ENCODE data around the gene SAMD11. TPM values are rescaled to one million over a fixed set of nuclear protein-coding genes. Genes with fewer than 3 reads are reported as not detected.
"Not testable (repeated sequence)": the region's sequence is repeated elsewhere in the genome, so short reads cannot be mapped to it uniquely, and the experiment has no call there.

Gene SAMD11, protein sequence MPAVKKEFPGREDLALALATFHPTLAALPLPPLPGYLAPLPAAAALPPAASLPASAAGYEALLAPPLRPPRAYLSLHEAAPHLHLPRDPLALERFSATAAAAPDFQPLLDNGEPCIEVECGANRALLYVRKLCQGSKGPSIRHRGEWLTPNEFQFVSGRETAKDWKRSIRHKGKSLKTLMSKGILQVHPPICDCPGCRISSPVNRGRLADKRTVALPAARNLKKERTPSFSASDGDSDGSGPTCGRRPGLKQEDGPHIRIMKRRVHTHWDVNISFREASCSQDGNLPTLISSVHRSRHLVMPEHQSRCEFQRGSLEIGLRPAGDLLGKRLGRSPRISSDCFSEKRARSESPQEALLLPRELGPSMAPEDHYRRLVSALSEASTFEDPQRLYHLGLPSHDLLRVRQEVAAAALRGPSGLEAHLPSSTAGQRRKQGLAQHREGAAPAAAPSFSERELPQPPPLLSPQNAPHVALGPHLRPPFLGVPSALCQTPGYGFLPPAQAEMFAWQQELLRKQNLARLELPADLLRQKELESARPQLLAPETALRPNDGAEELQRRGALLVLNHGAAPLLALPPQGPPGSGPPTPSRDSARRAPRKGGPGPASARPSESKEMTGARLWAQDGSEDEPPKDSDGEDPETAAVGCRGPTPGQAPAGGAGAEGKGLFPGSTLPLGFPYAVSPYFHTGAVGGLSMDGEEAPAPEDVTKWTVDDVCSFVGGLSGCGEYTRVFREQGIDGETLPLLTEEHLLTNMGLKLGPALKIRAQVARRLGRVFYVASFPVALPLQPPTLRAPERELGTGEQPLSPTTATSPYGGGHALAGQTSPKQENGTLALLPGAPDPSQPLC
- not detected in 2 replicates for total RNA-seq (2014; rRNA removed; shearing (Covaris generic); ENCODE audit: low replicate concordance)

GRCh38 chr1:923131-923990, at the start of gene SAMD11:
Gene SAMD11 (plus strand): TSS chr1:923923. CDS start chr1:924432, 509 bp downstream.
- DNase-seq = peak; percentile 87
- peak within 1 kb of the TSS; percentile 35 for H3K4me2 ChIP-seq (ENCODE audit: low read depth, low read length, poor library complexity, severe bottlenecking)
- H3K36me3 ChIP-seq (ENCODE audit: insufficient read depth, low read length) = no peaks in the 10 kb centered on the region
- H3K9me3 ChIP-seq (ENCODE audit: low read length) = no peaks in the 10 kb centered on the region
- no peaks in the 10 kb centered on the region for H3K9me2 ChIP-seq (replicated peaks; ENCODE audit: insufficient read depth, low read length)
- H3K4me1 ChIP-seq (ENCODE audit: low read length) = peaks cover 15% of the 10 kb centered on the region
- H4K20me1 ChIP-seq (ENCODE audit: insufficient read depth, low read depth, low read length) = peaks cover 24% of the 10 kb centered on the region; the same call in 1 of the 2 replicates
- no peak within 1 kb of the TSS for H3K27ac ChIP-seq (ENCODE audit: low read length)
- no peak within 1 kb of the TSS for H2AFZ ChIP-seq (ENCODE audit: low read length)
- H3K9ac ChIP-seq (ENCODE audit: low read length) = no peak within 1 kb of the TSS
- no peaks in the 10 kb centered on the region for H3K79me2 ChIP-seq (ENCODE audit: low read length)
- peak within 1 kb of the TSS; percentile 32; the same call in 1 of the 2 replicates for H3K4me3 ChIP-seq (ENCODE audit: low read length)
- no peaks in the 10 kb centered on the region for H3K27me3 ChIP-seq (ENCODE audit: low read length)

GRCh38 chr1:876428-877208, 47.1 kb upstream of the SAMD11 start:
- not testable (repeated sequence) for DNase-seq; H3K4me1 ChIP-seq (ENCODE audit: low read length); H3K27ac ChIP-seq (ENCODE audit: low read length); H3K9me2 ChIP-seq (replicated peaks; ENCODE audit: insufficient read depth, low read length); H3K36me3 ChIP-seq (ENCODE audit: insufficient read depth, low read length); H3K4me3 ChIP-seq (ENCODE audit: low read length); H3K79me2 ChIP-seq (ENCODE audit: low read length); H3K9ac ChIP-seq (ENCODE audit: low read length); H3K4me2 ChIP-seq (ENCODE audit: low read depth, low read length, poor library complexity, severe bottlenecking); H3K27me3 ChIP-seq (ENCODE audit: low read length); H3K9me3 ChIP-seq (ENCODE audit: low read length); H4K20me1 ChIP-seq (ENCODE audit: insufficient read depth, low read depth, low read length); H2AFZ ChIP-seq (ENCODE audit: low read length)

- H3K9me2 ChIP-seq (replicated peaks; ENCODE audit: insufficient read depth, low read length); DNase-seq; H3K27me3 ChIP-seq (ENCODE audit: low read length); H4K20me1 ChIP-seq (ENCODE audit: insufficient read depth, low read depth, low read length); H3K27ac ChIP-seq (ENCODE audit: low read length); H3K36me3 ChIP-seq (ENCODE audit: insufficient read depth, low read length); H3K4me3 ChIP-seq (ENCODE audit: low read length); H3K79me2 ChIP-seq (ENCODE audit: low read length); H3K4me2 ChIP-seq (ENCODE audit: low read depth, low read length, poor library complexity, severe bottlenecking); H2AFZ ChIP-seq (ENCODE audit: low read length); H3K9ac ChIP-seq (ENCODE audit: low read length); H3K9me3 ChIP-seq (ENCODE audit: low read length); H3K4me1 ChIP-seq (ENCODE audit: low read length): not testable (repeated sequence)
These were observed 46.3 kb upstream of the SAMD11 start for GRCh38 chr1:877209-877986.

GRCh38 chr1:880511-880910, 43.2 kb upstream of the SAMD11 start:
- not testable (repeated sequence) for H3K9me3 ChIP-seq (ENCODE audit: low read length); H3K4me1 ChIP-seq (ENCODE audit: low read length); H3K9ac ChIP-seq (ENCODE audit: low read length); H3K27me3 ChIP-seq (ENCODE audit: low read length); H3K79me2 ChIP-seq (ENCODE audit: low read length); H3K36me3 ChIP-seq (ENCODE audit: insufficient read depth, low read length); H3K9me2 ChIP-seq (replicated peaks; ENCODE audit: insufficient read depth, low read length); DNase-seq; H3K4me2 ChIP-seq (ENCODE audit: low read depth, low read length, poor library complexity, severe bottlenecking); H3K4me3 ChIP-seq (ENCODE audit: low read length); H2AFZ ChIP-seq (ENCODE audit: low read length); H4K20me1 ChIP-seq (ENCODE audit: insufficient read depth, low read depth, low read length); H3K27ac ChIP-seq (ENCODE audit: low read length)

- H3K9me3 ChIP-seq (ENCODE audit: low read length); H4K20me1 ChIP-seq (ENCODE audit: insufficient read depth, low read depth, low read length); H3K9me2 ChIP-seq (replicated peaks; ENCODE audit: insufficient read depth, low read length); H3K79me2 ChIP-seq (ENCODE audit: low read length); H3K4me1 ChIP-seq (ENCODE audit: low read length); H3K4me3 ChIP-seq (ENCODE audit: low read length); H3K9ac ChIP-seq (ENCODE audit: low read length); H3K27ac ChIP-seq (ENCODE audit: low read length); H3K27me3 ChIP-seq (ENCODE audit: low read length); H3K4me2 ChIP-seq (ENCODE audit: low read depth, low read length, poor library complexity, severe bottlenecking); H2AFZ ChIP-seq (ENCODE audit: low read length); DNase-seq; H3K36me3 ChIP-seq (ENCODE audit: insufficient read depth, low read length): not testable (repeated sequence)
These were observed 42.8 kb upstream of the SAMD11 start for GRCh38 chr1:880915-881314.

DNA sequence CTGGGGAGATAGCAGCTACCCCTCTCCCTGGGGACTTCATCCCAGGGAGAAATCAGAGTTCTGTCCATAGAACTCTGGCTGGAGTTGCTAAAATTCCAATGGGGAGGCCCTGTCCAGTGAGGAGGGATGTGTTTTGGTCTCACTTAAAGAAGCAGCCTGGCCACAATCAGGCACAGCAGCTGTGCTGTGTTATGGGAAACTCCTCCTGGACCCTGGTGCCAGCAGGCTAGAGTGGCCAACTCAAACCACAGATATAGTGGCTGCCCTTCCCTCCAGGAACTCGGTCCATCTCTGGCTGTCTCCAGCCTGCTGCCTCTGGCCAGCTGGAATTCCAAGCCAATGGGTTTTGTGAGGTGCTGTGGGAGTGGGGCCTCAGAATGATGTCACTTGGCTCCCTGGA, 37.4 kb upstream of the SAMD11 start:
- Histone ChIP-seq H4K20me1 (ENCODE audit: insufficient read depth, low read depth, low read length) (no peaks in the 10 kb centered on the region), H3K4me2 (ENCODE audit: low read depth, low read length, poor library complexity, severe bottlenecking) (no peak overlapping the region), H3K27ac (ENCODE audit: low read length) (no peak overlapping the region), H2AFZ (ENCODE audit: low read length) (no peak overlapping the region), H3K4me3 (ENCODE audit: low read length) (no peak overlapping the region), H3K36me3 (ENCODE audit: insufficient read depth, low read length) (no peaks in the 10 kb centered on the region), H3K9me3 (ENCODE audit: low read length) (no peaks in the 10 kb centered on the region), H3K9me2 (replicated peaks; ENCODE audit: insufficient read depth, low read length) (no peaks in the 10 kb centered on the region), H3K9ac (ENCODE audit: low read length) (no peak overlapping the region), H3K27me3 (ENCODE audit: low read length) (no peaks in the 10 kb centered on the region), H3K79me2 (ENCODE audit: low read length) (no peaks in the 10 kb centered on the region), H3K4me1 (ENCODE audit: low read length) (no peaks in the 10 kb centered on the region)
- no peak for DNase-seq

- Histone ChIP-seq H2AFZ (ENCODE audit: low read length) (no peak overlapping the region), H3K36me3 (ENCODE audit: insufficient read depth, low read length) (no peaks in the 10 kb centered on the region), H3K79me2 (ENCODE audit: low read length) (no peaks in the 10 kb centered on the region), H3K9ac (ENCODE audit: low read length) (no peak overlapping the region), H3K4me2 (ENCODE audit: low read depth, low read length, poor library complexity, severe bottlenecking) (no peak overlapping the region), H3K9me3 (ENCODE audit: low read length) (no peaks in the 10 kb centered on the region), H3K4me1 (ENCODE audit: low read length) (no peaks in the 10 kb centered on the region), H3K27ac (ENCODE audit: low read length) (no peak overlapping the region), H3K27me3 (ENCODE audit: low read length) (no peaks in the 10 kb centered on the region), H3K9me2 (replicated peaks; ENCODE audit: insufficient read depth, low read length) (no peaks in the 10 kb centered on the region), H4K20me1 (ENCODE audit: insufficient read depth, low read depth, low read length) (no peaks in the 10 kb centered on the region), H3K4me3 (ENCODE audit: low read length) (no peak overlapping the region)
- no peak for DNase-seq
These were observed 37.0 kb upstream of the SAMD11 start for GRCh38 chr1:886760-887159.

Measured in Karpas-422 (cell line).